T1000 (cell line): ENCODE data around the gene PCDHB16.
"Not testable (repeated sequence)": the region's sequence is repeated elsewhere in the genome, so short reads cannot be mapped to it uniquely, and the experiment has no call there.

Source experiments
- DNase-seq: peaks from one replicate; lab custom pipeline; 2025; ENCODE audit warnings: mixed read lengths; lab: John Stamatoyannopoulos, UW

PCDHB16 gene

DNA sequence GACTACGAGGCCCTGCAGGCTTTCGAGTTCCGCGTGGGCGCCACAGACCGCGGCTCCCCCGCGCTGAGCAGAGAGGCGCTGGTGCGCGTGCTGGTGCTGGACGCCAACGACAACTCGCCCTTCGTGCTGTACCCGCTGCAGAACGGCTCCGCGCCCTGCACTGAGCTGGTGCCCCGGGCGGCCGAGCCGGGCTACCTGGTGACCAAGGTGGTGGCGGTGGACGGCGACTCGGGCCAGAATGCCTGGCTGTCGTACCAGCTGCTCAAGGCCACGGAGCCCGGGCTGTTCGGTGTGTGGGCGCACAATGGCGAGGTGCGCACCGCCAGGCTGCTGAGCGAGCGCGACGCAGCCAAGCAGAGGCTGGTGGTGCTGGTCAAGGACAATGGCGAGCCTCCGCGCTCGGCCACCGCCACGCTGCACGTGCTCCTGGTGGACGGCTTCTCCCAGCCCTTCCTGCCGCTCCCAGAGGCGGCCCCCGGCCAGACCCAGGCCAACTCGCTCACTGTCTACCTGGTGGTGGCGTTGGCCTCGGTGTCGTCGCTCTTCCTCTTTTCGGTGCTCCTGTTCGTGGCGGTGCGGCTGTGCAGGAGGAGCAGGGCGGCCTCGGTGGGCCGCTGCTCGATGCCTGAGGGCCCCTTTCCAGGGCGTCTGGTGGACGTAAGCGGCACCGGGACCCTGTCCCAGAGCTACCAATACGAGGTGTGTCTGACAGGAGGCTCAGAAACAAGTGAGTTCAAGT is 2.1 kb downstream of the PCDHB16 start:
- not testable (repeated sequence) for DNase-seq

DNA sequence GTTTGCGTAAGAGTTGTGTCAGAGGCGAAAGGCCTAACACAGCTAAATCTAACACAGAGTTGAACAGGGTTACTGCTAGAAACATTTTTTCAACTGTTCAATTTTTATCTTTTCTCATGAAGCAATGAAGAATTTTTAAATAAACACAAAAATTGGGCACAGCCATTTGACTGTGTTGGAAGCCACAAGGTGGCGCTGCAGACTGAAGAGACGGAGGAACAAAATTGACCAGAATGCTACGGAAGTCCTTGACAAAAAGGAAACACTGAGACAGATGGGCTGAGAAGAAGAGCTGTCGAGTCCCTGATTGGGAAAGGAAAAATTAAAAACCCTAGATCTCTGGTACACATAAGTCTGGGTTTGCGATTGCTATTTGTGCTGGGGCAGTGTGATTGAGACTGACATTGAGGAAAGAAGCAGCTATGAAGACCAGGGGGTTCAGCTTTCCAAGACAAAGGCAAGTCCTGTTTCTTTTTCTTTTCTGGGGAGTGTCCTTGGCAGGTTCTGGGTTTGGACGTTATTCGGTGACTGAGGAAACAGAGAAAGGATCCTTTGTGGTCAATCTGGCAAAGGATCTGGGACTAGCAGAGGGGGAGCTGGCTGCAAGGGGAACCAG is 4.8 kb downstream of the PCDHB16 start, which contains the start of gene PCDHB9:
TSS of gene PCDHB9 (plus strand) at position 265 of the 616 bp plus-strand sequence. CDS start at position 423, 158 bp downstream.
- DNase-seq: no peak

DNA sequence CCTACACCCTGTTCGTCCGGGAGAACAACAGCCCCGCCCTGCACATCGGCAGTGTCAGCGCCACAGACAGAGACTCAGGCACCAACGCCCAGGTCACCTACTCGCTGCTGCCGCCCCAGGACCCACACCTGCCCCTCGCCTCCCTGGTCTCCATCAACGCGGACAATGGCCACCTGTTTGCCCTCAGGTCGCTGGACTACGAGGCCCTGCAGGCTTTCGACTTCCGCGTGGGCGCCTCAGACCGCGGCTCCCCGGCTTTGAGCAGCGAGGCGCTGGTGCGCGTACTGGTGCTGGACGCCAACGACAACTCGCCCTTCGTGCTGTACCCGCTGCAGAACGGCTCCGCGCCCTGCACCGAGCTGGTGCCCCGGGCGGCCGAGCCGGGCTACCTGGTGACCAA is 6.5 kb downstream of the PCDHB16 start:
- DNase-seq: not testable (repeated sequence)

DNA sequence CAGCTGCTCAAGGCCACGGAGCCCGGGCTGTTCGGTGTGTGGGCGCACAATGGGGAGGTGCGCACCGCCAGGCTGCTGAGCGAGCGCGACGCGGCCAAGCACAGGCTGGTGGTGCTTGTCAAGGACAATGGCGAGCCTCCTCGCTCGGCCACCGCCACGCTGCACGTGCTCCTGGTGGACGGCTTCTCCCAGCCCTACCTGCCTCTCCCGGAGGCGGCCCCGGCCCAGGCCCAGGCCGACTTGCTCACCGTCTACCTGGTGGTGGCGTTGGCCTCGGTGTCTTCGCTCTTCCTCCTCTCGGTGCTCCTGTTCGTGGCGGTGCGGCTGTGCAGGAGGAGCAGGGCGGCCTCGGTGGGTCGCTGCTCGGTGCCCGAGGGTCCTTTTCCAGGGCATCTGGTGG is 6.9 kb downstream of the PCDHB16 start:
- DNase-seq: not testable (repeated sequence)

DNA sequence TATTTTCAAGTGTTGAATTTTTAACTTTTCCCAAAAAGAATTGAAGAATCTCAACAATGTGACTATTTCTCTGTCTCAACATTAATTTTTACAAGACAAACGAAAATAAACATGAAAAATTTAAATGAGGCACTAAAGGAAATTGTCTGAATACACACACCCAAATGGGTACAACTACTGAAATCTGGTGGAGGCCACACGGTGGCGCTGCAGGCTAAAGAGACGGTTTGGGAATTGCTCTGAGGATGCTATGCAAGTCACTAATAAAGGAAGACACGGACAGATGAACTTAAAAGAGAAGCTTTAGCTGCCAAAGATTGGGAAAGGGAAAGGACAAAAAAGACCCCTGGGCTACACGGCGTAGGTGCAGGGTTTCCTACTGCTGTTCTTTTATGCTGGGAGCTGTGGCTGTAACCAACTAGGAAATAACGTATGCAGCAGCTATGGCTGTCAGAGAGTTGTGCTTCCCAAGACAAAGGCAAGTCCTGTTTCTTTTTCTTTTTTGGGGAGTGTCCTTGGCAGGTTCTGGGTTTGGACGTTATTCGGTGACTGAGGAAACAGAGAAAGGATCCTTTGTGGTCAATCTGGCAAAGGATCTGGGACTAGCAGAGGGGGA is 10.0 kb downstream of the PCDHB16 start, which contains the start of gene PCDHB10:
TSS of gene PCDHB10 (plus strand) at position 244 of the 616 bp plus-strand sequence. CDS start at position 444, 200 bp downstream.
- DNase-seq: no peak

DNA sequence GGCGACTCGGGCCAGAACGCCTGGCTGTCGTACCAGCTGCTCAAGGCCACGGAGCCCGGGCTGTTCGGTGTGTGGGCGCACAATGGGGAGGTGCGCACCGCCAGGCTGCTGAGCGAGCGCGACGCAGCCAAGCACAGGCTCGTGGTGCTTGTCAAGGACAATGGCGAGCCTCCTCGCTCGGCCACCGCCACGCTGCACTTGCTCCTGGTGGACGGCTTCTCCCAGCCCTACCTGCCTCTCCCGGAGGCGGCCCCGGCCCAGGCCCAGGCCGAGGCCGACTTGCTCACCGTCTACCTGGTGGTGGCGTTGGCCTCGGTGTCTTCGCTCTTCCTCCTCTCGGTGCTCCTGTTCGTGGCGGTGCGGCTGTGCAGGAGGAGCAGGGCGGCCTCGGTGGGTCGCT is 12.1 kb downstream of the PCDHB16 start:
- DNase-seq: not testable (repeated sequence)

DNA sequence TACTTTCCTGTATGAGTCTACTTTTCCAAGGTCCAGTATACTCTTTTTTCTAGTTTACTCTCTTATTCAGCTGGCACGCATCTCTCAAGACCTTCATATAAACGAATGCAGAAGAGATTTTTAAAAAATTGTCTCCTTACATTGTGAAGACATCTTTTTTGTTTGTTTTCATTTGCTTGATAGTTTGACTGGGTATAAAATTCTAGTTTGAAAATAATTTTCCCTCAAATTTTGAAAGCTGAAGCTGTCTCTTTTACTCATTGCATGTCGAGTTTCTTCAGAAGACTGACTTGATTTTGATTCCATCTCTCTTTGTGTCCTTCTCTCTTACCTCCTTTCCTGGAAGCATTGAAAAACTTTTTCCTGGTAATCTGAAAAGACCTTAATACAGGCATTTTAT is 14.2 kb downstream of the PCDHB16 start:
- DNase-seq: no peak

DNA sequence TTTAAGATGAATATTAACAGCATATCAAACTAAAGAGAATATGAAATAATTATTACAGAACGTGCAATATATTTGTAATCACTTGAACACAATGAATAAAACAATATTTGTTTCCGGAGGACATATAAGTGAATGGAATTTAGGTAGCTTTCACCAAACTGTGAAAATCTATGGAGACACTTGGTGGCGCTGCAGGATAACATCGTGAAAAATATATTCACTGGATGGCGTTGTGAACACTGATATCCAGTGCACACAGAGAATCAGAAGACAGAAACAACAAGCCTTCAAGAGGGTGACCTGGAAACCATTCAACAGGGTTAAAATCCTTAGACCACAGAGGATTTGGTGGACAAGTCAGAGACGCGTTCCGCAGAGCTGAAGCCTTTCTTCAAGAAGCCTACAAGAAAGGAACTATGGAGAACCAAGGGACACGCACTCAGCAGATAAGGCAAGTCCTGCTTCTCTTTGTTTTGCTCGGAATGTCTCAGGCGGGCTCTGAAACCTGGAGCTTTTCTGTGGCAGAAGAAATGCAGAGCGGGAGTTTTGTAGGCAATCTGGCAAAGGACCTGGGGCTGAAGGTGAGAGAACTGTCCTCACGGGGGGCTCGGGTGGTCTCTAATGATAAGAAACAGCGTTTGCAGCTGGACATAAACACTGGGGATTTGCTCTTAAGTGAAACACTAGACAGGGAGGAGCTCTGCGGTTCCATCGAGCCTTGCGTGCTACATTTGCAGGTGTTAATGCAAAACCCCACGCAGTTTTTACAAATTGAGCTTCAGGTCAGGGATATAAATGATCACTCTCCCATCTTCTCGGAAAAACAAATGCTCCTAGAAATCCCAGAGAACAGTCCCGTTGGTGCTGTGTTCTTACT is 17.4 kb downstream of the PCDHB16 start, which contains the start of gene PCDHB11:
TSS of gene PCDHB11 (plus strand) at position 269 of the 877 bp plus-strand sequence. CDS start at position 417, 148 bp downstream.
- no peak for DNase-seq

DNA sequence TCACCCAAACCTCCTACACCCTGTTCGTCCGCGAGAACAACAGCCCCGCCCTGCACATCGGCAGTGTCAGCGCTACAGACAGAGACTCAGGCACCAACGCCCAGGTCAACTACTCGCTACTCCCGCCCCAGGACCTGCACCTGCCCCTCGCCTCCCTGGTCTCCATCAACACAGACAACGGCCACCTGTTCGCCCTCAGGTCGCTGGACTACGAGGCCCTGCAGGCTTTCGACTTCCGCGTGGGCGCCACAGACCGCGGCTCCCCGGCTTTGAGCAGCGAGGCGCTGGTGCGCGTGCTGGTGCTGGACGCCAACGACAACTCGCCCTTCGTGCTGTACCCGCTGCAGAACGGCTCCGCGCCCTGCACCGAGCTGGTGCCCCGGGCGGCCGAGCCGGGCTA is 18.9 kb downstream of the PCDHB16 start:
- not testable (repeated sequence) for DNase-seq

DNA sequence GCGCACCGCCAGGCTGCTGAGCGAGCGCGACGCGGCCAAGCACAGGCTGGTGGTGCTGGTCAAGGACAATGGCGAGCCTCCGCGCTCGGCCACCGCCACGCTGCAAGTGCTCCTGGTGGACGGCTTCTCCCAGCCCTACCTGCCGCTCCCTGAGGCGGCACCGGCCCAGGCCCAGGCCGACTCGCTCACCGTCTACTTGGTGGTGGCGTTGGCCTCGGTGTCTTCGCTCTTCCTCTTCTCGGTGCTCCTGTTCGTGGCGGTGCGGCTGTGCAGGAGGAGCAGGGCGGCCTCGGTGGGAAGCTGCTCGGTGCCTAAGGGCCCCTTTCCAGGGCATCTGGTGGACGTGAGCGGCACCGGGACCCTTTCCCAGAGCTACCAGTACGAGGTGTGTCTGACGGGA is 19.5 kb downstream of the PCDHB16 start:
- not testable (repeated sequence) for DNase-seq

DNA sequence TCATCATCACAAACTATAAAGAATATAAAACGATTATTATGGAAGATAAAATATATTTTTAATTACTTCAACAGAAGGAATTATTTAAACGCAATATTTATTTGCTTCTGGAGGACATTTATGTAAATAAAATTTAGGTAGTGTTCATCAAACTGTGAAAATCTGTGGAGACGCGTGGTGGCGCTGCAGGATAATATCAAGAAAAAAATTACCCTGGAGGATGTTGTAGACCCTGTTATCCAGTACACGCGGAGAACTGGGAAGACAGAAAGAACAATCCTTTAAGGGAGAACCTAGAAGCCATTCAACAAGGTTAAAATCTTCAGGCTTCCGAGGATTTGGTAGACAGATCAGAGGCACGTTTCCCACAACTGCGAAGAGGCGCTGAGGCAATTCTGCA is 26.3 kb downstream of the PCDHB16 start, which contains the start of gene PCDHB12:
TSS of gene PCDHB12 (plus strand) at position 242 of the 400 bp plus-strand sequence. CDS start 189 bp downstream, outside the sequence.
- no peak for DNase-seq

DNA sequence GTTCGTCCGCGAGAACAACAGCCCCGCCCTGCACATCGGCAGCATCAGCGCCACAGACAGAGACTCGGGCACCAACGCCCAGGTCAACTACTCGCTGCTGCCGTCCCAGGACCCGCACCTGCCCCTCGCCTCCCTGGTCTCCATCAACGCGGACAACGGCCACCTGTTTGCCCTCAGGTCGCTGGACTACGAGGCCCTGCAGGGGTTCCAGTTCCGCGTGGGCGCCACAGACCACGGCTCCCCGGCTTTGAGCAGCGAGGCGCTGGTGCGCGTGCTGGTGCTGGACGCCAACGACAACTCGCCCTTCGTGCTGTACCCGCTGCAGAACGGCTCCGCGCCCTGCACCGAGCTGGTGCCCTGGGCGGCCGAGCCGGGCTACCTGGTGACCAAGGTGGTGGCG is 28.1 kb downstream of the PCDHB16 start:
- DNase-seq: not testable (repeated sequence)

DNA sequence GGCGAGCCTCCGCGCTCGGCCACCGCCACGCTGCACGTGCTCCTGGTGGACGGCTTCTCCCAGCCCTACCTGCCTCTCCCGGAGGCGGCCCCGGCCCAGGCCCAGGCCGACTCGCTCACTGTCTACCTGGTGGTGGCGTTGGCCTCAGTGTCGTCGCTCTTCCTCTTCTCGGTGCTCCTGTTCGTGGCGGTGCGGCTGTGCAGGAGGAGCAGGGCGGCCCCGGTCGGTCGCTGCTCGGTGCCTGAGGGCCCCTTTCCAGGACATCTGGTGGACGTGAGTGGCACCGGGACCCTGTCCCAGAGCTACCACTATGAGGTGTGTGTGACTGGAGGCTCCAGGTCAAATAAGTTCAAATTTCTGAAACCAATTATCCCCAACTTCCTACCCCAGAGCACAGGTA is 28.7 kb downstream of the PCDHB16 start:
- not testable (repeated sequence) for DNase-seq

DNA sequence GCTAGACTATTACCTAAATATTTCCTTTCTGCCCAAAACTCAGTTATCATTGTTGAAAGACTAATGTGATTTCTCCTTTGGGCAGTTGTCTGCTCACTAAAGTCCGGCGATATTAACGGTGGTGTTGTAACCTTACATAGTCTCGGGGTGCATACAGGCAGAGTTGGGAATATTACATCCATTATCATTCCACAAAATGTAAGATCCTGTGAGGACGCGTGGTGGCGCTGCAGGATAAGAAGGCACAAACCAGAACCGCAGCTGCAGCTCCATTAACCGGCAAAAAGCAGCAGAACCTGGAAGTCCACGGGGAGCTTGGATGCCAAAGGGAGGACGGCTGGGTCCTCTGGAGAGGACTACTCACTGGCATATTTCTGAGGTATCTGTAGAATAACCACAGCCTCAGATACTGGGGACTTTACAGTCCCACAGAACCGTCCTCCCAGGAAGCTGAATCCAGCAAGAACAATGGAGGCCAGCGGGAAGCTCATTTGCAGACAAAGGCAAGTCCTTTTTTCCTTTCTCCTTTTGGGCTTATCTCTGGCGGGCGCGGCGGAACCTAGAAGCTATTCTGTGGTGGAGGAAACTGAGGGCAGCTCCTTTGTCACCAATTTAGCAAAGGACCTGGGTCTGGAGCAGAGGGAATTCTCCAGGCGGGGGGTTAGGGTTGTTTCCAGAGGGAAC is 31.6 kb downstream of the PCDHB16 start, which contains the start of gene PCDHB13:
TSS of gene PCDHB13 (plus strand) at position 264 of the 684 bp plus-strand sequence. CDS start at position 469, 205 bp downstream.
- DNase-seq: not testable (repeated sequence)

DNA sequence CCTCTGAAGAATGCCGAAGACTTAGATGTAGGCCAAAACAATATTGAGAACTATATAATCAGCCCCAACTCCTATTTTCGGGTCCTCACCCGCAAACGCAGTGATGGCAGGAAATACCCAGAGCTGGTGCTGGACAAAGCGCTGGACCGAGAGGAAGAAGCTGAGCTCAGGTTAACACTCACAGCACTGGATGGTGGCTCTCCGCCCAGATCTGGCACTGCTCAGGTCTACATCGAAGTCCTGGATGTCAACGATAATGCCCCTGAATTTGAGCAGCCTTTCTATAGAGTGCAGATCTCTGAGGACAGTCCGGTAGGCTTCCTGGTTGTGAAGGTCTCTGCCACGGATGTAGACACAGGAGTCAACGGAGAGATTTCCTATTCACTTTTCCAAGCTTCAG is 32.4 kb downstream of the PCDHB16 start:
- not testable (repeated sequence) for DNase-seq

DNA sequence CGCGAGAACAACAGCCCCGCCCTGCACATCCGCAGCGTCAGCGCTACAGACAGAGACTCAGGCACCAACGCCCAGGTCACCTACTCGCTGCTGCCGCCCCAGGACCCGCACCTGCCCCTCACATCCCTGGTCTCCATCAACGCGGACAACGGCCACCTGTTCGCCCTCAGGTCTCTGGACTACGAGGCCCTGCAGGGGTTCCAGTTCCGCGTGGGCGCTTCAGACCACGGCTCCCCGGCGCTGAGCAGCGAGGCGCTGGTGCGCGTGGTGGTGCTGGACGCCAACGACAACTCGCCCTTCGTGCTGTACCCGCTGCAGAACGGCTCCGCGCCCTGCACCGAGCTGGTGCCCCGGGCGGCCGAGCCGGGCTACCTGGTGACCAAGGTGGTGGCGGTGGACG is 33.3 kb downstream of the PCDHB16 start:
- not testable (repeated sequence) for DNase-seq

DNA sequence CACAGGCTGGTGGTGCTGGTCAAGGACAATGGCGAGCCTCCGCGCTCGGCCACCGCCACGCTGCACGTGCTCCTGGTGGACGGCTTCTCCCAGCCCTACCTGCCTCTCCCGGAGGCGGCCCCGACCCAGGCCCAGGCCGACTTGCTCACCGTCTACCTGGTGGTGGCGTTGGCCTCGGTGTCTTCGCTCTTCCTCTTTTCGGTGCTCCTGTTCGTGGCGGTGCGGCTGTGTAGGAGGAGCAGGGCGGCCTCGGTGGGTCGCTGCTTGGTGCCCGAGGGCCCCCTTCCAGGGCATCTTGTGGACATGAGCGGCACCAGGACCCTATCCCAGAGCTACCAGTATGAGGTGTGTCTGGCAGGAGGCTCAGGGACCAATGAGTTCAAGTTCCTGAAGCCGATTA is 33.8 kb downstream of the PCDHB16 start:
- not testable (repeated sequence) for DNase-seq

DNA sequence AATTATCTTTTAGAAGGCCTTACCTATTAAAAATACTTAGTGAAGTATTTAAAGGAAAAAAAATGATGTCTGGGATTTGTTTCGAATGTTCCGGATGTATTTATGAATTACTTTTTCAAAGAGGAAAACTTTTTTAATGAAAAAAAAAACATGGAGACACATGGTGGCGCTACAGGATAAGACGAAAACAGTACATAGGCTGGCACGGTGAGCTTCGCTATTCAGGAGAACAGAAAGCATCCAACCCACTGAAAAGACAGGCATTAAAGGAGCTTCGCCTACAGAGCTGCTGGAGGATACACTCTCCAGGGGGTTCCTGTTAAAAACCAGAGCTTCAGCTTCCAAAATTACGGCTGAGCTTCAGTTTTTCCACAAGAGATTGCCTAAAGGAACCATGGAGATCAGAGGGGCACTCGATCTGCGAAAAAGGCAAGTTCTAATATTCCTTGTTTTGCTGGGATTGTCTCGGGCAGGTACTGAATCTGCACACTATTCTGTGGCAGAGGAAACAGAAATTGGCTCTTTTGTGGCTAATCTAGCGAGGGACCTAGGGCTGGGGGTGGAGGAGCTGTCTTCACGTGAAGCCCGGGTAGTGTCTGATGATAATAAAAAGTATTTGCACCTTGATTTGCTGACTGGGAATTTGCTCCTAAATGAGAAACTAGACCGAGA is 41.1 kb downstream of the PCDHB16 start, which contains the start of gene PCDHB14:
TSS of gene PCDHB14 (plus strand) at position 232 of the 672 bp plus-strand sequence. CDS start at position 395, 163 bp downstream.
- DNase-seq: no peak

DNA sequence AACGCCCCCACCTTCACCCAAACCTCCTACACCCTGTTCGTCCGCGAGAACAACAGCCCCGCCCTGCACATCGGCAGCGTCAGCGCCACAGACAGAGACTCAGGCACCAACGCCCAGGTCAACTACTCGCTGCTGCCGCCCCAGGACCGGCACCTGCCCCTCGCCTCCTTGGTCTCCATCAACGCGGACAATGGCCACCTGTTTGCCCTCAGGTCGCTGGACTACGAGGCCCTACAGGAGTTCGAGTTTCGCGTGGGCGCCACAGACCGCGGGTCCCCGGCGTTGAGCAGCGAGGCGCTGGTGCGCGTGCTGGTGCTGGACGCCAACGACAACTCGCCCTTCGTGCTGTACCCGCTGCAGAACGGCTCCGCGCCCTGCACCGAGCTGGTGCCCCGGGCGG is 42.7 kb downstream of the PCDHB16 start:
- not testable (repeated sequence) for DNase-seq

DNA sequence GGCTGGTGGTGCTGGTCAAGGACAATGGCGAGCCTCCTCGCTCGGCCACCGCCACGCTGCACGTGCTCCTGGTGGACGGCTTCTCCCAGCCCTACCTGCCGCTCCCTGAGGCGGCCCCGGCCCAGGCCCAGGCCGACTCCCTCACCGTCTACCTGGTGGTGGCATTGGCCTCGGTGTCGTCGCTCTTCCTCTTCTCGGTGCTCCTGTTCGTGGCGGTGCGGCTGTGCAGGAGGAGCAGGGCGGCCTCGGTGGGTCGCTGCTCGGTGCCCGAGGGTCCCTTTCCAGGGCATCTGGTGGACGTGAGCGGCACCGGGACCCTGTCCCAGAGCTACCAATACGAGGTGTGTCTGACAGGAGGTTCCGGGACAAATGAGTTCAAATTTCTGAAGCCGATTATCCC is 43.2 kb downstream of the PCDHB16 start:
- not testable (repeated sequence) for DNase-seq
